Ectodermal cell (in vitro differentiated cells): ENCODE data around the gene STX5. TPM values are rescaled to one million over a fixed set of nuclear protein-coding genes. Genes with fewer than 3 reads are reported as not detected.
A peak's percentile ranks its signal among the peaks of the same experiment; 100 is the strongest.

Experiments
- H3K27ac ChIP-seq: 2 replicates; pipeline ENCODE4 v1.7.0; 2013; ENCODE audit warnings: mild to moderate bottlenecking, low read depth, low read length; ENCODE audit not compliant: insufficient read depth, poor library complexity, severe bottlenecking
- H3K27me3 ChIP-seq: 2 replicates; pipeline ENCODE4 v1.7.0; 2013; ENCODE audit warnings: mild to moderate bottlenecking, low read length; ENCODE audit not compliant: insufficient read depth, control insufficient read depth, poor library complexity, severe bottlenecking
- H3K36me3 ChIP-seq: one replicate; pipeline ENCODE4 v1.7.0; 2013; ENCODE audit warnings: low read length; ENCODE audit not compliant: control insufficient read depth, insufficient read depth
- H3K4me1 ChIP-seq: one replicate; pipeline ENCODE4 v1.7.0; 2013; ENCODE audit warnings: low read length; ENCODE audit not compliant: control insufficient read depth, insufficient read depth
- H3K4me3 ChIP-seq: 2 replicates; pipeline ENCODE4 v1.7.0; 2013; ENCODE audit warnings: low read depth, low read length, control low read depth; ENCODE audit not compliant: insufficient read depth
- H3K9me3 ChIP-seq: 2 replicates; pipeline ENCODE4 v1.7.0; 2013; ENCODE audit warnings: mild to moderate bottlenecking, low read length, moderate library complexity; ENCODE audit not compliant: control insufficient read depth
- WGBS, 2 experiments: methylation state at CpG; one replicate each; pipeline ENCODE4 v1.1.7; 2013; ENCODE audit warnings: missing lambda C conversion rate in 2 of 2; 5-methylcytosine and 5-hydroxymethylcytosine counted together
- polyA plus RNA-seq, 4 experiments: library from polyadenylated mRNA; stranded (reverse); fragments of 50-300 nt; gene quantifications; one replicate each; pipeline ENCODE4 v1.2.3, GENCODE V29; 2013

Gene STX5, protein sequence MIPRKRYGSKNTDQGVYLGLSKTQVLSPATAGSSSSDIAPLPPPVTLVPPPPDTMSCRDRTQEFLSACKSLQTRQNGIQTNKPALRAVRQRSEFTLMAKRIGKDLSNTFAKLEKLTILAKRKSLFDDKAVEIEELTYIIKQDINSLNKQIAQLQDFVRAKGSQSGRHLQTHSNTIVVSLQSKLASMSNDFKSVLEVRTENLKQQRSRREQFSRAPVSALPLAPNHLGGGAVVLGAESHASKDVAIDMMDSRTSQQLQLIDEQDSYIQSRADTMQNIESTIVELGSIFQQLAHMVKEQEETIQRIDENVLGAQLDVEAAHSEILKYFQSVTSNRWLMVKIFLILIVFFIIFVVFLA
- 46.6 TPM for polyA plus RNA-seq (2013, experiment 1 of 4)
- 47.9 TPM for polyA plus RNA-seq (2013, experiment 2 of 4)
- polyA plus RNA-seq (2013, experiment 3 of 4), result 37.6 TPM
- 43.4 TPM for polyA plus RNA-seq (2013, experiment 4 of 4)

DNA sequence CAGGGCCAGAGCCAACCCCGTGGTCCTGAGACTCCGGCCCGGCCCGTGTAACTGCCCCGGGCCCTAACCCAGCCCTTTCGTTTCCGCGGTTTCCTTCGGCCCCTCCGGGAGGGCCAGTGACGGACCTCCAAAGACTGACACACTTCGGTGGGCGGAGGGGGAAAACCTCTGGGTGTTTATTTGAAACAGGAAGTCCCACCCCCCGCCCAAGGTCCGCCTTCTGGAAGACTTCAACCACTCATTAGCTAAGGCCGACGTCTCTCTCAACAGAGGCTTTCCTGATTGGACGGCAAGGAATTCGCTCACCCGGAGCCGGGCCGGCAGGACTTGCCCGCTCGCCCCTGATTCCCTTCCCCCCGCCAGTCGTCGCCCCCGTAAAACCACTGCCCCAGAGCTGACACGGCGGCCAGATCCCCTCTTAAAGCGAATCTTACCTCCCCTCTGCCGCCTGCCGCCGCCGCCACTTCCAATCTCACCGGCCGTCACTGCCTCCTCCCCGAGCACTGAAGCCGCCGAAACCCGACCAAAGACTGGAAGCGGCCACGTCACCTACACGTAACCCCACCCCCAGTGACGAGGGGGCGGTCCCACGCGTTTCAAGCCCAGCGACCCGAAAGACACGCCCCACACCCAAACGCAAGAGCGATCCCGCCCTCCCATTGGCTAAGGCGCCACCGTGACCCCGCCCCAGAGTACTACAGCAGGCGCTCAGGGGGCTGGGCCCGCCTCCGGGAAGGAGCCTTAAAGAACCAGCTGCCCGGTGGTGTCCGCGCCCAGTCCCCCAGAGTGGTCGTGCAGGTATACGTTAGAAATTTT is at the start of gene STX5:
Gene STX5 (minus strand): TSS at position 532 of the 816 bp plus-strand sequence. CDS start 808 bp downstream, outside the sequence.
- peak within 1 kb of the TSS; percentile 95 for H3K27ac ChIP-seq
- H3K9me3 ChIP-seq, result no peaks in the 10 kb centered on the region
- H3K4me3 ChIP-seq, result peak within 1 kb of the TSS; percentile 93
- no peaks in the 10 kb centered on the region for H3K27me3 ChIP-seq
- 0% methylated on average over 64 to 65 of the region's 65 CpGs for WGBS, 2 experiments
- H3K36me3 ChIP-seq, result peaks cover 21% of the 10 kb centered on the region
- peaks cover 9% of the 10 kb centered on the region for H3K4me1 ChIP-seq

DNA sequence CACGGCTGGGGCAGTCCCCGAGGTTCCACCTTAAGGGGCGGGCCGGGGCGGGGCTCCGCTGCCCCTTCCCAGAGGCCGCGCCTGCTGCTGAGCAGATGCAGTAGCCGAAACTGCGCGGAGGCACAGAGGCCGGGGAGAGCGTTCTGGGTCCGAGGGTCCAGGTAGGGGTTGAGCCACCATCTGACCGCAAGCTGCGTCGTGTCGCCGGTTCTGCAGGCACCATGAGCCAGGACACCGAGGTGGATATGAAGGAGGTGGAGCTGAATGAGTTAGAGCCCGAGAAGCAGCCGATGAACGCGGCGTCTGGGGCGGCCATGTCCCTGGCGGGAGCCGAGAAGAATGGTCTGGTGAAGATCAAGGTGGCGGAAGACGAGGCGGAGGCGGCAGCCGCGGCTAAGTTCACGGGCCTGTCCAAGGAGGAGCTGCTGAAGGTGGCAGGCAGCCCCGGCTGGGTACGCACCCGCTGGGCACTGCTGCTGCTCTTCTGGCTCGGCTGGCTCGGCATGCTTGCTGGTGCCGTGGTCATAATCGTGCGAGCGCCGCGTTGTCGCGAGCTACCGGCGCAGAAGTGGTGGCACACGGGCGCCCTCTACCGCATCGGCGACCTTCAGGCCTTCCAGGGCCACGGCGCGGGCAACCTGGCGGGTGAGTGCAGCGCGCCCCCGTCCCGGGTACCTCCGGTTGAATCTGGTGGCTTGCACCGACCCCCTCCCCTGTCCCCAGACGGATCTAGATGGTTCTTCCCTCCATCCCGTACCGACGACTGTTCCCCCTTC is 49.1 kb upstream of the STX5 start, which contains the start of gene SLC3A2:
Gene SLC3A2 (plus strand): TSS at position 94 of the 776 bp plus-strand sequence. CDS start 128 bp downstream, at position 222.
- no peaks in the 10 kb centered on the region for H3K9me3 ChIP-seq

DNA sequence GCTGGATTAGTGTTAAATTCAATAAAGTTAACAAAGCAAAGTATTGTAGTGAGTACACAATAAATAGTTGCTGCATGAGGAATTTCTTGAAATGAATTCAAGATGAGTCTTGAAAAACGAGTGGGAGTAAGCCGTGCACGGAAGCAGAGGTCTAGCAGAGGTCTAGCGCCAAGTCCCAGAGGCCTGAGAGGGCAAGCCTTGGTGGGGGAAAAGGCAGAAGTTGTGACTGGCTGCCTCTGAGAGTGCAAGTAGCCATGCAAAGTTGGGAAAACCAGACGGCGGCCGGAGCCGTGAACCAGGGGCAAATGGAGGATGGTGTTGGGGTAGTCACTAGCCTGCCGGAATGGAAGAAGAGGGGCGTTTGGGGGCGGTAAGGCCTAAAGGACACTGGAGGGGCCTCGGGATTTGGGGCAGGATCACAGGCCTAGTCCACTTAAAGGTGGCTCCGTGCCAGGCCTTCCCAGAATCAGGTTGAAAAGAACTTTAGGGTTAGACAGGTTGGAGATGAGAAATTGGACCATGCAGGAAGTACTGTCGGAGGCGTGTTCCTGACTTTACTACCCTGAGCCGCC is 48.5 kb upstream of the STX5 start:
- WGBS, 2 experiments, result 20 to 23% methylated on average over 16 of the region's 16 CpGs
- peak overlapping the region; percentile 98 for H3K27ac ChIP-seq
- H3K36me3 ChIP-seq, result peaks cover 36% of the 10 kb centered on the region
- H3K4me3 ChIP-seq, result peak overlapping the region; percentile 77
- no peaks in the 10 kb centered on the region for H3K9me3 ChIP-seq
- no peaks in the 10 kb centered on the region for H3K27me3 ChIP-seq
- peaks cover 33% of the 10 kb centered on the region for H3K4me1 ChIP-seq

More for the DNA sequence above, 49.1 kb upstream of the STX5 start, which contains the start of gene SLC3A2:
- Histone ChIP-seq H3K4me1 (peaks cover 33% of the 10 kb centered on the region), H3K4me3 (peak within 1 kb of the TSS; percentile 77), H3K36me3 (peaks cover 43% of the 10 kb centered on the region), H3K27ac (peak within 1 kb of the TSS; percentile 98), H3K27me3 (no peaks in the 10 kb centered on the region)
- WGBS, 2 experiments, result 0% methylated on average over 69 of the region's 69 CpGs

DNA sequence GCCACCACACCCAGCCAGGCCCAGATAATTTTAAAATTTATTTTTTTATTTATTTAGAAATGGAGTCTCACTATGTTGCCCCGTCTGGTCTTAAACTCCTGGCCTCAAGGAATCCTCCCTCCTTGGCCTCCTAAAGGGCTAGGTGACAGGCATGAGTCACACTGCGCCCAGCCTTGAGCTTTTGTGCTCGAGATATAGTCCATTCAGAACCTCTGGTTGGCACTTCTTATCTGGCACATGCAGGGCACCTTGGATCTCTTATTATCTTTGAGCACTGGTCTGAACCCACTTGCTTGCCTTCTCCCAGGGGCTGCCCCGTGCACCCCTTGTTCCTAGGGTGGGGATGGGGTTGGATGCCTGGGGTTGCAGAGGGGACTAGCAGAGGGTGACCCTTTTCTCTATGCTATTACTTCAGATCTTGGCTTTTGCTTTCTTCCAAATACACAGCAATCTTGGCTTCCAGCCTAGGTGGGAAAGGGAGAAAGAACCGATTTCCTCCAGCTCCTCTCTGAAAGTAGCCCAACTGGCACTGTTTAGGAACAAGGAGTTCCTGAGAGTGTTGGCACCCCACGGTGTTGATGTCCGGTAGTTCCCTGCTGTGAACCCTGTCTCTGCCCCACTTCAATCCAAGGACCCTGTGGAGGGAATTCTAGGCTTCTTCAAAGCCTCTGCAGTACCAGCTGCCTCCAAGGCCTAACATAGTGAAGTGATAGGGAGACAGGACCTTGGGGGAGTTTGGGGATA is 47.6 kb upstream of the STX5 start:
- peaks cover 27% of the 10 kb centered on the region for H3K36me3 ChIP-seq

DNA sequence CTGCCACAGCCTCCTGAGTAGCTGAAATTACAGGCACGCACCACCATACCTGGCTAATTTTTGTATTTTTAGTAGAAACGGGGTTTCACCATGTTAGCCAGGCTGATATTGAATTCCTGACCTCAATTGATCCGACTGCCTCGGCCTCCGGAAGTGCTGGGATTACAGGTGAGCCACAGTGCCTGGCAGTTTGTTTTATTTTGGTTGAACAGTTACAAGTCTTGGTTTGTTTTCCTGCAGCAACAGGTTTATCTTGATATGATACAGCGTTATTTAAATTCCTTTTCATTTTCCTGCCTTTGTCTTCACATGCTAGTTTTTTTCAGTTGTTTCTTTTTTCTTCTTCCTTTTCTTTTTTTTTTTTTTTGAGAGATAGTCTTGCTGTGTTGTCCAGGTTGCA is 44.9 kb upstream of the STX5 start:
- no peak overlapping the region for H3K4me3 ChIP-seq
- peaks cover 12% of the 10 kb centered on the region for H3K36me3 ChIP-seq
- H3K9me3 ChIP-seq, result no peaks in the 10 kb centered on the region
- H3K4me1 ChIP-seq, result peaks cover 13% of the 10 kb centered on the region
- WGBS, 2 experiments, result 93 to 98% methylated on average over 6 of the region's 6 CpGs
- H3K27me3 ChIP-seq, result no peaks in the 10 kb centered on the region
- no peak overlapping the region for H3K27ac ChIP-seq

More for the DNA sequence above, 47.6 kb upstream of the STX5 start:
- H3K4me3 ChIP-seq, result peak overlapping the region; percentile 77
- WGBS, 2 experiments, result 80 to 81% methylated on average over 7 of the region's 7 CpGs
- H3K9me3 ChIP-seq, result no peaks in the 10 kb centered on the region
- H3K27ac ChIP-seq, result peak overlapping the region; percentile 20
- H3K27me3 ChIP-seq, result no peaks in the 10 kb centered on the region
- H3K4me1 ChIP-seq, result peaks cover 31% of the 10 kb centered on the region

DNA sequence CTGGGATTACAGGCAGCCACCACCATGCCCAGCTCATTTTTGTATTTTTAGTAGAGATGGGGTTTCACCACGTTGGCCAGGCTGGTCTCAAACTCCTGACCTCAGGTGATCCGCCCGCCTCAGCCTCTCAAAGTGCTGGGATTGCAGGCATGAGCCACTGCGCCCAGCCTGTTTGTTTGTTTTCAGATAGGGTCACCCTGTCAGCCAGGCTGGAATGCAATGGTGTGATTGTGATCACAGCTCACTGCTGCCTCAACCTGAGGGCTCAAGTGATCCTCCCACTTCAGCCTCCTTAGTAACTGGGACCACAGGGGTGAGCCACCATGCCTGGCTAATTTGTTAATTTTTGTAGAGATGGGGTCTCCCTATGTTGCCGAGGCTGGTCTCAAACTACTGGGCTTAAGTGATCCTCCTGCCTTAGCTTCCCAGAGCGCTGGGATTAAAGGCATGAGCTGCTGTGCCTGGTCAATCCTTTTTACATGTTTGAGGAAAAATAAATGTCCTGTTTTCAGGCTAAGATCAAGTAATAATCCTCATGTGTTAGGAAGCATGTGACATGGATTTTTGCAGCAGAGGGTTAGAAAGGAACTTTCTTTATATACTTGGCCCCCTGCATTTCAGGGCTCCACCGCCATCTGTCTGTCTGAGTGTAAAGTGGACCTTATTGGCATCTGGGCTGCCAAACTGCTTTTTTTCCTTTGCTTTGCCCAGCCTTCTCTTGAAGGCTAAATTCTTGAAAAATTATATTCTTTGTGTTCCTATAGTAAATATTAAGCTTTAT is 44.0 kb upstream of the STX5 start:
- Histone ChIP-seq H3K9me3 (no peaks in the 10 kb centered on the region), H3K27ac (no peak overlapping the region), H3K27me3 (no peaks in the 10 kb centered on the region), H3K4me3 (no peak overlapping the region), H3K4me1 (peaks cover 13% of the 10 kb centered on the region), H3K36me3 (peaks cover 12% of the 10 kb centered on the region)
- 87 to 93% methylated on average over 7 of the region's 7 CpGs for WGBS, 2 experiments

DNA sequence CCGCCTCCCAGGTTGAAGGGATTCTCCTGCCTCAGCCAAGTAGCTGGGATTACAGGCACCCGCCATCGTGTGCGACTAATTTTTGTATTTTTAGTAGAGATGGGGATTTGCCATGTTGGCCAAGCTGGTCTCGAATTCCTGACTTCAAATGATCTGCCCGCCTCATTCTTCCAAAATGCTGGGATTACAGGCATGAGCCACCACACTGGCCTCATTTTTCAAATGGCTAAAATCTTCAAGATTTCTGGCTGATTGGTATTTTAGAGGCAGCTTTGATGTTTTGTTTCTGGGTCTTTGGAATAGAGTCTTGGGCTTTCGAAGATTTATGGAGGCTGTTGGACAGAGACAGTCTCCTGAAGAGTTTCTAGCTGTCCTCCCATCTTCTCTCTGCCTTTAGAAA is 43.0 kb upstream of the STX5 start:
- H3K9me3 ChIP-seq, result no peaks in the 10 kb centered on the region
- H3K36me3 ChIP-seq, result peaks cover 12% of the 10 kb centered on the region
- H3K4me3 ChIP-seq, result no peak overlapping the region
- no peak overlapping the region for H3K27ac ChIP-seq
- no peaks in the 10 kb centered on the region for H3K27me3 ChIP-seq
- 91 to 93% methylated on average over 7 of the region's 7 CpGs for WGBS, 2 experiments
- H3K4me1 ChIP-seq, result peaks cover 8% of the 10 kb centered on the region

DNA sequence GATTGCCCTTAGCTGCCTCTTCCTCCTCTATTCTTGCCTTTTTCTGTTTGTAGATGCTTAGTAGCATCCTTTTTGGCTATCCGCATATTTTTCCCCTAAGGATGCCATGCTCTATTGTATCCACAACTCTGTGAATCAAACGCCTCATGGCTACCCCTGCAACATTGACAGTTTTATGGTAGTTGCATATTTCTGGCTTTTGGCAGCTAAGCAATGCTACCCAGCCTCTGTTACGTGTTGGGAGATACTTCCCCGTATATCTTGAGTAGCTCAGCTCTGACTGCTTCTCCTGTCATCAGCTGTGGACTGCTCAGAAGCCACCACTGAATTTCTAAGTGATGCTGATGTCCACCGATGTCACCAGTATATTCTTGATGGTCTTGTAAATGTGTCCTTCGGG is 33.8 kb upstream of the STX5 start:
- no peak overlapping the region for H3K27ac ChIP-seq
- 96 to 99% methylated on average over 6 of the region's 6 CpGs for WGBS, 2 experiments
- H3K9me3 ChIP-seq, result no peaks in the 10 kb centered on the region
- H3K4me1 ChIP-seq, result peaks cover 7% of the 10 kb centered on the region
- H3K36me3 ChIP-seq, result peaks cover 5% of the 10 kb centered on the region
- no peak overlapping the region for H3K4me3 ChIP-seq
- H3K27me3 ChIP-seq, result no peaks in the 10 kb centered on the region
